ENCODE measurements around the gene KCNK5.

GRCh38 chr6:39193201-39193791, 36.0 kb downstream of the KCNK5 start:
- TF ChIP-seq FOS (IDR thresholded peaks at IDR 0.05; ENCODE audit: borderline replicate concordance, insufficient read depth, low read length) (no peak), POLR2AphosphoS5 (IDR thresholded peaks at IDR 0.05; ENCODE audit: insufficient read depth, low read depth, low read length) (no peak), POLR2A (IDR thresholded peaks at IDR 0.05; ENCODE audit: low read depth, low read length) (no peak)
